ENCODE data around the gene SCG5. TPM values are rescaled to one million over a fixed set of nuclear protein-coding genes. Genes with fewer than 3 reads are reported as not detected.

Gene SCG5
- total and polyA plus RNA-seq, 5 experiments from 2014 or later: not detected

GRCh38 chr15:32746116-32746857 lies 104.8 kb downstream of the SCG5 start:
- H3K27ac Mint-ChIP-seq: no peak overlapping the region
- no peaks in the 10 kb centered on the region for H3K4me1 Mint-ChIP-seq
- H3K9me3 Mint-ChIP-seq: peaks cover 0 to 3% (median 0%) of the 10 kb centered on the region in 9 donors
- H3K27me3 Mint-ChIP-seq: peaks cover 5 to 44% (median 9%) of the 10 kb centered on the region in 5 donors
- POLR2A ChIA-PET: no interaction called here
- no peak overlapping the region for H3K4me3 Mint-ChIP-seq
- no peak for ATAC-seq
- H3K36me3 Mint-ChIP-seq: no peaks in the 10 kb centered on the region
- DNase-seq: no peak

Other genes with a start within 250 kb of the SCG5 start
- gene GOLGA8K, start 238.4 kb upstream of the SCG5 start, total RNA-seq: 1 to 10 TPM in 1 of 2 experiments, under 1 TPM in 1; 0.49 to 1.9 TPM
- not detected for gene GOLGA8K, start 238.4 kb upstream of the SCG5 start, polyA plus RNA-seq
- gene GOLGA8O, start 186.1 kb upstream of the SCG5 start, total RNA-seq: 1 to 10 TPM; 1.3 to 3.3 TPM
- not detected for gene GOLGA8O, start 186.1 kb upstream of the SCG5 start, polyA plus RNA-seq
- gene GOLGA8N, start 48.3 kb upstream of the SCG5 start, total RNA-seq: 10 to 100 TPM; 12.3 to 14.4 TPM
- gene GOLGA8N, start 48.3 kb upstream of the SCG5 start, polyA plus RNA-seq: under 1 TPM in 2 of 3 donors, not detected in 1; 0.17 to 0.74 TPM
- gene ARHGAP11A, start 26.2 kb upstream of the SCG5 start, total RNA-seq: 1 to 10 TPM; 2.7 to 5.4 TPM
- gene ARHGAP11A, start 26.2 kb upstream of the SCG5 start, polyA plus RNA-seq: 1 to 10 TPM in 2 of 3 donors, under 1 TPM in 1; 0.90 to 2.5 (median 2.0) TPM
- not detected for gene GREM1, start 76.3 kb downstream of the SCG5 start, total RNA-seq
- gene GREM1, start 76.3 kb downstream of the SCG5 start, polyA plus RNA-seq: not detected